ENCODE results near the gene BMAL1. TPM values are rescaled to one million over a fixed set of nuclear protein-coding genes. Genes with fewer than 3 reads are reported as not detected.

BMAL1 gene
- total RNA-seq, 1 experiment from 2014 or later: 3.2 TPM

GRCh38 chr11:13421561-13421960 is 144.0 kb downstream of the BMAL1 start:
- Histone ChIP-seq H3K9me3 (ENCODE audit: low read depth, low read length, poor library complexity, severe bottlenecking) (no peaks in the 10 kb centered on the region), H3K36me3 (ENCODE audit: insufficient read depth, low read length, poor library complexity, severe bottlenecking) (peaks cover 3% of the 10 kb centered on the region), H3K27ac (ENCODE audit: low read depth, low read length, poor library complexity, severe bottlenecking) (no peak overlapping the region), H3K4me1 (ENCODE audit: insufficient read depth, low read length, poor library complexity, severe bottlenecking) (no peaks in the 10 kb centered on the region), H3K27me3 (replicated peaks; ENCODE audit: insufficient read depth, low read depth, low read length, poor library complexity) (no peaks in the 10 kb centered on the region), H3K4me3 (ENCODE audit: low read depth, low read length, poor library complexity, severe bottlenecking) (no peak overlapping the region)
- no peak for DNase-seq (ENCODE audit: low spot score)
- TF ChIP-seq CTCF (conservative IDR thresholded peaks at IDR 0.05; ENCODE audit: low read depth, low read length): no peak
- TF ChIP-seq EZH2 (IDR thresholded peaks at IDR 0.05; ENCODE audit: borderline replicate concordance, low read depth, low read length, poor library complexity, severe bottlenecking): no peak
- CTCF ChIA-PET: no interaction called here
- POLR2A ChIA-PET (ENCODE audit: low non-redundant PET): no interaction called here
- intact Hi-C loops (cut with micrococcal nuclease; ENCODE audit: unreplicated experiment): no loop called here
- BruUV-seq (replicated peaks): no TSS peak

GRCh38 chr11:13423372-13423771 is 145.8 kb downstream of the BMAL1 start:
- intact Hi-C loops (cut with micrococcal nuclease; ENCODE audit: unreplicated experiment): no loop called here
- no peak overlapping the region for H3K4me3 ChIP-seq (ENCODE audit: low read depth, low read length, poor library complexity, severe bottlenecking)

GRCh38 chr11:13427440-13427839 is 149.8 kb downstream of the BMAL1 start:
- POLR2A ChIA-PET (ENCODE audit: low non-redundant PET): no interaction called here
- intact Hi-C loops (cut with micrococcal nuclease; ENCODE audit: unreplicated experiment): no loop called here
- no peak overlapping the region for H3K4me3 ChIP-seq (ENCODE audit: low read depth, low read length, poor library complexity, severe bottlenecking)
- BruUV-seq (replicated peaks): no TSS peak
- H3K4me1 ChIP-seq (ENCODE audit: insufficient read depth, low read length, poor library complexity, severe bottlenecking): no peaks in the 10 kb centered on the region
- H3K27me3 ChIP-seq (replicated peaks; ENCODE audit: insufficient read depth, low read depth, low read length, poor library complexity): no peaks in the 10 kb centered on the region
- no peak overlapping the region for H3K27ac ChIP-seq (ENCODE audit: low read depth, low read length, poor library complexity, severe bottlenecking)
- CTCF ChIA-PET: no interaction called here
- no peak for TF ChIP-seq CTCF (conservative IDR thresholded peaks at IDR 0.05; ENCODE audit: low read depth, low read length)
- no peak for TF ChIP-seq EZH2 (IDR thresholded peaks at IDR 0.05; ENCODE audit: borderline replicate concordance, low read depth, low read length, poor library complexity, severe bottlenecking)
- DNase-seq (ENCODE audit: low spot score): no peak
- peaks cover 6% of the 10 kb centered on the region for H3K9me3 ChIP-seq (ENCODE audit: low read depth, low read length, poor library complexity, severe bottlenecking)
- no peaks in the 10 kb centered on the region for H3K36me3 ChIP-seq (ENCODE audit: insufficient read depth, low read length, poor library complexity, severe bottlenecking)

More at GRCh38 chr11:13423372-13423771, 145.8 kb downstream of the BMAL1 start:
- POLR2A ChIA-PET (ENCODE audit: low non-redundant PET): no interaction called here
- CTCF ChIA-PET: no interaction called here
- Histone ChIP-seq H3K27ac (ENCODE audit: low read depth, low read length, poor library complexity, severe bottlenecking) (no peak overlapping the region), H3K36me3 (ENCODE audit: insufficient read depth, low read length, poor library complexity, severe bottlenecking) (peaks cover 3% of the 10 kb centered on the region), H3K4me1 (ENCODE audit: insufficient read depth, low read length, poor library complexity, severe bottlenecking) (no peaks in the 10 kb centered on the region), H3K27me3 (replicated peaks; ENCODE audit: insufficient read depth, low read depth, low read length, poor library complexity) (no peaks in the 10 kb centered on the region), H3K9me3 (ENCODE audit: low read depth, low read length, poor library complexity, severe bottlenecking) (peaks cover 4% of the 10 kb centered on the region)
- BruUV-seq (replicated peaks): no TSS peak
- TF ChIP-seq CTCF (conservative IDR thresholded peaks at IDR 0.05; ENCODE audit: low read depth, low read length): no peak
- no peak for TF ChIP-seq EZH2 (IDR thresholded peaks at IDR 0.05; ENCODE audit: borderline replicate concordance, low read depth, low read length, poor library complexity, severe bottlenecking)
- DNase-seq (ENCODE audit: low spot score): no peak
